ENCODE data around the gene PPM1H.

The PPM1H gene

GRCh38 chr12:62873826-62874448, 61.0 kb downstream of the PPM1H start:
- DNase-seq: no peak

DNA sequence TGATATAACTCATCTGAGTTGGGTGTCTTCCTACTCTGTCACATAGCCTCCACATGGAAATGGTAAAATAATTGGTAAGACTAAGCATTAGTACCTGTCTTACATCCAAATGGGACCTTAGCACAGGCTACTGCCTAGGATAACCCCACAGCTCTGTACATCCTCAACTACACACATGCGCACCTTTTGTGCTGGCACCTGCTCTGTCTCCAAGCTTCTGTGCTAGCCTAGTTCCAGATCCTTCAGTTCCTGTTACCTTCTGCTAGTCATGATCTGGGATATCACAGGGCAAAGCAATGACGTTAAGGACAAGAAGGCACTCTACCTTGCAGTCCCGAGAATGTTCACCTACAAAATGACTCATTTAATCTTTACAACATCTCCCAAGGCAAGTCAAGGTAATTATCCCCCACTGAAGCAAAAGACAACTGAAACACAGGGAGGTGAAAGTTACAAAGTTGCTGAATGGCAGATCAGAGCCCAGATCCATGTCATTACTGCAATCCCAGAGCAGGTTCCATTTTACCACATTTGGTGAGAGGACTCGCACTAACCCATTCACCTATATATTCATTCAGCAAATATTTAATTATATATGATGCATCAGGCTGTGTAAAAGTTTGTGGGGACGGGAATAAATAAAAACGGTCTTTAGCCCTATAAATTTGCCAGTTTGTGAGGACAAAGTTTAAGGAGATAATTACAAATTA, 61.7 kb downstream of the PPM1H start:
- no peak for DNase-seq

- no peak for DNase-seq
Measured at GRCh38 chr12:62868820-62869219, 66.1 kb downstream of the PPM1H start.

DNA sequence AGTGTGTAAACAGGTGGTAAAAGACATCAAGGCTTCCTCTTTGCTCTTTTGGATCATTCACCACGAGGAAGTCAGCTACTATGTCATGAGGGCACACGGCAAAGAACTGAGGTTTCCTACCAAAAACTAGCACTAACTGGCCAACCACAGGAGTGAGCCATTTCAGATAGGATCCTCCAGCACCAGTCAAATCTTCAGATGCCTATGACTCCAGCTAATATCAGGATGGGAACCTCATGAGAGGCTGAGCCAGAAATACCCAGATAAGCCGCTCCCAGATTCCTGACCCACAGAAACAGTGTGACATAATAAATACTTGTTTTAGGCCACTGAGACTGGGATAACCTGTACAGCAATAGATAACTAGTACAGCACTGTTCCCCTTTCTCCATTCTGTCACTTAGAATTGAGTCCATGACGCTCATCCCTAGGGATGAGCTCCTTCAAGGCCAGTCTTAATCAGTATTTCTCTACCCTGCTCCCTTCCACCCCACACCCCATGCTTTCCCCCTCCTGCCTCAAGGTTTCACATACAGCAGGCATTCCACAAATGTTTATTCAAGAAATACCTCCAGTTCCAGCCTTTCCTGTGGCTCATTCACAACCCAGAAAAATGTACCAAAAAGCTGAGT, 68.4 kb downstream of the PPM1H start:
- DNase-seq: no peak

DNA sequence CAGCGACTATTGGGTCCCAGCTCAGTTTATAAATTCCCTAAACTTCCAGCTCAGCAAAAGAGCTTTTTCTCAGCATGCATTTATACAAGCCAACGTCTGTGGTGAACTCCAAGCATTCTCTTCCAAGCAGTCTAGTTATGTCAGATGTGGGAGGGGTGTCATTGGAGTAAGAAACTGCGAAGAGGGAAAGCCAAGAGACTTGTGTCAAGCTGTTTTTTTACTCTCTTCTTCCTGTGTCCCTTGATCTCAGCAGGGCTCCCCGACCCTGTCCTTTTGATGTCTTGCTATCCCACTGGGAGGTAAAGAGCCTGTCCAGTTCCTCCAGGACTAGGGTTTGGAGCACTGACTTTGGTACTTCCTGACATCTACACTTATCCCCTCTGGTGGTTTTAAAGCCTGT, 69.0 kb downstream of the PPM1H start:
- no peak for DNase-seq

DNA sequence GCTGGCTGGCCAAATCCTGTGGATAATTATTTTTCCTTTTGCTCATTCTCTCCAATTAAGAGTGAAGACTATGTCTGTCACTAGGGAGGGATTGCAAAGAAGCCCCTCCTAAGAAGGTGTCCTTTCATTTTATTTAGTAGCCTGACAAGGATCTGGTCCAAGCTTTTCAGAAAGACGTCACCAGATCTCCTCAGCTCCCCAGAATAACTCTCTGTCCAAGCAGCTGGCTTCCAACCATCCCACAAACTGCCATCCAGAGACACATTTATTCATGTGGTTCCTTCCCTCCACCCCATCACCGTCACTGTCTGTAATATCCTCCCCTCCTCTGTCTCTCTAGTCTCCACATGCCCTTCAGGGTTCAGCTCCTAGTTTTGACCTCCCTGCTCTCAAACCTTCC, 69.9 kb downstream of the PPM1H start:
- DNase-seq: no peak

DNA sequence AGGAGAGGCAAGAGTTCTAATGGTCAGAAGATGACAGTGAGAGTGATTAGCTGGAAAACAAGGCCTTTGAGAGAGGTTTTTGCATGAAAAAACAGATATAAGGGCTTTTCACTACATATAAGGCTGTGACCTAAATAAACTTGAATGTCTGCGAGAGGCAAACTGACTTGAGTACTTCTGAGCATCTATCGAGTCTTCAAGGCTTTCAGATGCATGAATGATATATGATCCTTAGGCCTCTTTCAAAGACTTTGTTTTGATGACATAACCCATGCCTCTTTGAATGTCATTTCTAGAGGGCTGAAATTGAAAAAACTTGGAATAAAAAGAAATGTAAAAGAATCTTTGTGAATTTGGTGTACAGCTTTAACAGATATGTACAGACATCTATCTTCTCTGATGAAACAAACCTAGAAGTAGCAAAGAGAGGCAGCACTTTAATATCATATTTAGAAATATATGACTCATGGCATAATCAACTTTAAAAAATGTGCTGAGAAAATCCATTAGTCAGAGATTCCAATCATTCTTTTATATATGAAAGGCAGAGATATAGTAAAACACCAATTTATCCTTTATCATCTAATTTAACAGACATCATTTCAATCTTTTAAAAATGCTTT, 72.6 kb downstream of the PPM1H start:
- no peak for DNase-seq

- no peak for DNase-seq
Measured at GRCh38 chr12:62861586-62861985, 73.4 kb downstream of the PPM1H start.

DNA sequence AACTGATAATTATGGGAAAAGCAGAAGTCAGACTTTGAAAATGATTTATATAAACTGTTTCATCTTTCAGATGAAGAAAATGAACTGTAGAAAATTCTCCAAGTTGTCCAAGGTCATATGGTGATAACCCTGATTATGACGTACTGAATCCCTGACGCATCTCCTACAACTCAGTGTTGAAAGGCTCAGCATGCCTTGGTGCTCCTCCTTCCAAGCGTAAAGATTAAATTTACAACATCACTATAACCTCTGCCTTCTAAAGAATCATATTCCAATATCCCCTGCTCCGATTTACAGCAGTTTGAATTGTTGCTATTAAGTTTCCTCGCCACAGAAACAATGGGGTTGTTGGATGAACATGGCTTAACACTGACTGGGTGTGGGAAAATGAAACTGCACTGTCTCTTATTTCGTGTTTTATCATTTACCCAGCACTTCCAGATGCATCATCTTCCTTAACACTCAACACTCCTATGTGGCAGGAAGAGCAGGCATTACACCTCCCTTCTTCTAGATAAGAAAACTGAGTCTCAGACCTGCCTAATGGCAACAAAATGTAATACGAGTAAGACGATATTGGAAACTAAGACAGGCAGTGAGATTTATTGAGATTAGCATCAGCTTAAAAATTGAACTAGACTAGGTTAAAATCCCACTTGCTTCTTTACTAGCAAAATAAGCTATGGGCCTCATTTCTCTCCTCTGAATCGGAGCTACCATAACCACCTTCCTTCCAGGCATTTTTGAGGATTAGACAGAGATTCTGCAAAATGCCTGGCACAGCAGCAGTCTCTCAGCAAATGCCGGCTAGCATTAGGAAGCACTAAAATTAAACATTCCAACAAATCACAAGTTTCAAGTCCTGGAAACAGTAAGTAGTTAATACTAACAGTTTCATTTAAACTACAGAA, 74.2 kb downstream of the PPM1H start:
- DNase-seq: no peak

DNA sequence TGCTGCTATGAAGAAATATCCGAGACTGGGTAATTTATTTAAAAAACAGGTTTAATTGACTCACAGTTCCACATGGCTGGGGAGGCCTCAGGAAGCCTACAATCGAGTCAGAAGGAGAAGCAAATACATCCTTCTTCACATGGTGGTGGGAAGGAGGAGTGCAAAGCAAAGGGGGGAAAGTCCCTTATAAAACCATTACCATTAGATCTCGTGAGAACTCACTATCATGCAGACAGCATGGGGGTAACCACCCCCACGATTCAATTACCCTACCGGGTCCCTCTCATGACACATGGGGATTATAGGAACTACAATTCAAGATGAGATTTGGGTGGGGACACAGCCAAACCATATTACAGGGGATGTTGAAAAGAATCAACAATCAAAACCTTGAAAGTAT, 74.9 kb downstream of the PPM1H start:
- DNase-seq: no peak

- DNase-seq: no peak
Measured at GRCh38 chr12:62859321-62859737, 75.6 kb downstream of the PPM1H start.

GRCh38 chr12:62856454-62856853, 78.5 kb downstream of the PPM1H start:
- DNase-seq: no peak

- no peak for DNase-seq
Measured at GRCh38 chr12:62854024-62854423, 80.9 kb downstream of the PPM1H start.

DNA sequence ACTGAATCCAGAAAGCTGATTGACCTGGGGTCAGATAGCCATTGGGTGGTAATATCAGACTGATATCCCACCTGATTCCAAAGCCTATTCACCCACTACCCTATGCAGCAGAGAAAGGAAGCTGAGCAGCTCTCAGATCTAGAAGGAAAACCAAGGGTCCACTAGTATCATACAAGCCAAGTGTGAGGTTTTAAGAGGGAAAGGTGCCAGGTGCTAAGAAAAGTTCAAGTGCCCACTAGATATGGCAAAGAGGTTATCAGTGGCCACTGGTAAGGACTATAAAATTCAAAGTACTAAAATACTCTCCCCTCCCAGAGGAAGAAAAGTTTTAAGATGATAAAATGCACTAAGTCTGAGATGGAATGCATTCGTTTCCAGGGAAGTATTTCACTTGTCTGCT, 85.6 kb downstream of the PPM1H start:
- DNase-seq: no peak

DNA sequence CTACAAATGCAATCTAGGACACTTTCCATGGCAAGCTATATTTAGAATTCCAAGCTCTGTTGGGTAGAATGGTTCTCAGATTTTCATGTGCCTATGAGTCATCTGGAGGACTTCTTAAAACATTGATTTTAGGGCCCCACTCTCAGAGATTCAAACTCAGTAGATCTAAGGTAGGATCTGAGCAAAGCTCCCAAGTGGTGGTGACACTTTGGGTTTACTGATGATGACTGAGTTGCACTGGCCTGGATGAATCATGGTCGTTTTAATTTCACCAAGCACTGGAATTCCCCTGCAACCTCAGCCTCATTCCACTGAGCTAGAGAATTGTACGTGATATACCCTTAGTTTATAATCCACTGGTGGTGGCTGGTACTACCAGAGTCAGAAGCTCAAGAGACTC, 86.5 kb downstream of the PPM1H start:
- DNase-seq: no peak

DNA sequence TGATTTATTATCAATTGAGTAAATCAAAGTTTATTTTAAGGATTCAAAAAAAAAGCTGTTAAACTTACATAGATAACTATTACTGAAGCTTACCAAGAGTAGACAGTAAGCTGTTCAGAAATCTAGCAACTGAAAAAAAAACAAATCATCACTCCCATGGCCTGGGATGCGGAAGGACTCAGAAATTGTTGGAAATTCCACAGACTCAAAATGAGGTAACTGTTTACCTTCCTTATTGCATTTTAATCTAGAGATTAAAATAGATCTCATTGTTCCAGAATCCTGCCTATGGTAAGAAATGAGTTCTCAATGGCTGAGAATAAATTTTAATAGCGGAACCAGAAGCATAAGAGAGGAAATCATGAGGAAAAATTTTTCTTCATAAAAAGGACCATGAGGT, 87.2 kb downstream of the PPM1H start:
- no peak for DNase-seq

DNA sequence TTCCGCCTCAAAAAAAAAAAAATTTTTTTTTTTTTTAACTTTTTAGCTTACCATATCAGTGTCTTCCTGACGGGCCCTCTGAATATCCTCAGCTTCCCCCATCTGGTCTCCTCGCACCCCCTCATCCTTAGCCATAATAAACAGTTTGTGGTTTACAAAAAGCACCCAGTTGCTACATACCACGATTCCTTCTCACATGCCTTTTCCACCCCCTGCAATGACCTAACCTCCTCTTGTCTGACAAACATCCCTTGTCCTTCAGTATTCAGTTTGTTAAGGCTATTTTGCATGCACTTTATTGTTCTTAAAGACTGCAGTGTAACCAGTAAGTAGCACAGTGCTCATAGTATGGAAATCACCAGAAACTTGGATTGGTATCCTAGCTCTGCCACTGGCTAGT, 88.5 kb downstream of the PPM1H start:
- DNase-seq: no peak

DNA sequence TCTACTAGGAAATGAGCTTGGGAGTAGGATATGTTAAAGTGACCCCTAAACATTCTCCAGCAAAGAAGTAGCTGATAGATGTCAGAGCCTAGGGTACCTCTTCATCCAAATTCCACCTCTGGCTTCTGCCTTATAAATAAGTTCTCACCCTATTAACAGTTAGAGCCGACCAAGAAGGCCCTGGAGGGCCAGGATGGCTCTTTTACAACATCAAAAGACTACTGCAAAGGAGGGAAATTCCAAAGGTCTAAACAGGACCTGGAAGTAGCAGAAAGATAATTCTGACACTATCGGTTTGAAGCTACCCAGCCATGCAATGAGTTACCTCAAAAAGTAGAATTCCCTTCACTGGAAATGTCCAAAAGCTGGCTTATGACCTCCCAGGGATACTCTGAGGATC, 90.0 kb downstream of the PPM1H start:
- no peak for DNase-seq

DNA sequence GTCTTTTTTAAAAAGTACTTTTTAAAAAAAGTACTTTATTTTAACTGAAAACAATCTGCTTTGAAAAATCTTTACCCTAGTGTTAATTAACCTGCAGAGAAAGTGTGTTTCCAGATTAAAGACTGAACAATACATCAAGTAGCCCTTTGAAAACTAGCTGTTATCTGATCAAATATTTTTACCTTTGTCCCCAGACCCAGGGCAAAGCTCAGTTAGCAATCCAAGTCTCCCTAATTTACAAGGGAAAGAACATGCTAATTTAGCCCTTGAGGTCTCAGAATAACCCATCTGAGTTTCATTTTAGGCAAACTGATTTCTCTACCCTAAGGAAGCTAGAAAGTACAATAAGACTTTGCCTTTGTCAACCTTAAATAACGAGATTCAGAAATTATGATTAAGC, 91.2 kb downstream of the PPM1H start:
- no peak for DNase-seq

DNA sequence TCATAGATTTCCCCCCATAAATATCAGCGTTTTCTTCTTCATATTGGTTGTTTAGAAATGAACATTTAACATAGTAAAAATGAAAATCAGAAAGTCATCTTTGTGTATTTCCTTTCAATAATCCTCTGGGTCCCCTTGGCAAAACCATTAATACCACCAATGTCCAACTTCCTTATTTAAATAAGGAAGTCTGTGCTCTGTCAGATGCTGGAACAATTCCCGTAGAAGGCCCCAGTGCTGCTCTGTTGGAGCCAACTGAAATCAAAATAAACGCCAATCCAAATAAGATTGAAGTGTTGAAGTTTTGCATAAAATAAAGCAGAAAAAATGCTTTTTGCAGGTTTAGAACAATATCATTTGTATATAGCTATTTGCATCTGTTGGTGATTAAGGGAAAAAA, 93.1 kb downstream of the PPM1H start:
- DNase-seq: no peak

DNA sequence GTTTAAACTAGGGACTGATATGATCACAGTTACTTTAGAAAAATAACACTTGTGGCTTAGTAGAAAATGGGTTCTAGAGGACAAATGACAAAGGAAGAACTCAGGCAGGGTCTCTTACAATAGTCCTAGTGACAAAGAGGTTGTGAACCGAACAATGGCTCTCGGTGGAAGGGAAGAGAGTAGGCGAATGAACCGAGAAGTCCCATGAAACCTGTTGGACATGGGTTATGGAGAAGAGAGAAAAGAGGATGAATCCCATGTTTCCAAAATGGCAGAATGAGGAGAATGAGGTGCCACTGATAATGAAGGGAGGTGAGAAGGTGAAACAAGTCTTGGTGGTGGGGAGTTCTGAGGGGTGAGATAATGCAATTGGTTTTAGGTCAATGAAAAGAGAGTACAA, 94.1 kb downstream of the PPM1H start:
- no peak for DNase-seq

GRCh38 chr12:62839869-62840660, 94.9 kb downstream of the PPM1H start:
- no peak for DNase-seq

All from right kidney (tissue), 1 donor.